Pancreas (tissue), 10 donors: ENCODE results near the gene CREBBP. TPM values are rescaled to one million over a fixed set of nuclear protein-coding genes. Genes with fewer than 3 reads are reported as not detected.

Experiments
- ATAC-seq, 4 donors: fragments of 200-7000 bp; cut with Tn5 transposase; one replicate each; pipeline versions ENCODE4 v1.8.0 to v1.9.1; 2020; ENCODE audit warnings: mild to moderate bottlenecking in 4 of 4, moderate library complexity in 4 of 4
- DNase-seq, 6 donors: peaks; one replicate each; pipeline ENCODE4 v3.0.0-alpha.2; 2020
- FAIRE-seq: peaks from 2 replicates; lab custom pipeline; 2012; peaks lifted over from hg19 to GRCh38; lab: Jason Lieb, UNC
- H3K27ac ChIP-seq, 4 donors: fragments of 200-600 bp; sonication (generic); 1 replicate in 3 of 4; 2 replicates in 1 of 4; pipeline versions ENCODE4 v1.5.0 to v1.8.0; 2020
- H3K27me3 ChIP-seq, 4 donors: fragments of 200-600 bp; one replicate each; pipeline ENCODE4 v1.8.0; 2021
- H3K36me3 ChIP-seq, 3 donors: fragments of 200-600 bp; sonication (generic) in 1 of 3; one replicate each; pipeline versions ENCODE4 v1.5.0 to v1.8.0; 2020 to 2021
- H3K4me1 ChIP-seq, 3 donors: fragments of 200-600 bp; one replicate each; pipeline ENCODE4 v1.8.0; 2021
- H3K4me3 ChIP-seq, 4 donors: fragments of 200-600 bp; sonication (generic) in 2 of 4; one replicate each; pipeline versions ENCODE4 v1.5.0 to v1.8.0; 2020 to 2021
- H3K9me3 ChIP-seq, 4 donors: fragments of 200-600 bp; one replicate each; pipeline ENCODE4 v1.8.0; 2021
- CTCF ChIP-seq, 4 donors: fragments of 200-600 bp; sonication (generic) in 3 of 4; IDR thresholded peaks; one replicate each; pipeline versions ENCODE4 v1.5.0 to v1.8.0; 2021; ENCODE audit warnings: antibody characterized with exemption in 4 of 4
- WGBS, 2 donors: extraction: QIAGEN DNeasy Blood & Tissue Kit; methylation state at CpG; one replicate each; pipeline ENCODE4 v1.1.7; 2013; 5-methylcytosine and 5-hydroxymethylcytosine counted together
- intact Hi-C, 3 donors: fragments of 100-400 bp; cut with DNase I; formaldehyde crosslinking; loops; one replicate each; pipeline versions ENCODE4 v1.11.1 to v1.14.2; 2022
- polyA plus RNA-seq, 2 donors: library from polyadenylated mRNA; stranded (reverse); fragments of 200-250 nt; gene quantifications; one replicate each; pipeline ENCODE4 v1.2.3, GENCODE V29; 2013
- total RNA-seq, 6 donors: library from RNA; stranded (reverse); fragmentation: NEBNext Ultra II Directional in 4 of 6; extraction: Animal tissue kit (Norgen Biotek cat#: 25700) in 4 of 6; gene quantifications; one replicate each; pipeline versions ENCODE4 v1.2.1 to v1.2.4, GENCODE V29; 2021 to 2023
- donor health status: healthy with polysubstance abuse.
- donor health status: DM: no; HTN: no; CAD: no; lungs with moderate emphysema.
- donor health status: DM: no; HTN: no; CAD: no.
- donor health status: control.
- donor health status: control.
- donor health status: Bipolar disorder and iron deficiency.
- donor health status: DM: yes; HTN: yes; CAD: no.
- donor health status: DM: no; HTN: no; CAD: no.
- donor health status: DM: no; HTN: no; CAD: no.
- donor health status: DM: yes; HTN: yes; CAD: no.

The CREBBP gene
- total and polyA plus RNA-seq, 8 donors: 14.4 to 49.4 (median 30.2) TPM

GRCh38 chr16:3832668-3833067, 47.8 kb downstream of the CREBBP start:
- no peak for TF ChIP-seq CTCF (IDR thresholded peaks at IDR 0.05)
- no peaks in the 10 kb centered on the region for H3K36me3 ChIP-seq
- DNase-seq (no peak), ATAC-seq (no peak), FAIRE-seq (no peak)
- WGBS, 2 donors: 91% methylated on average over 4 of the region's 4 CpGs
- intact Hi-C loops: no loop called here
- H3K4me1 ChIP-seq: peaks cover 0 to 3% (median 0%) of the 10 kb centered on the region in 3 donors
- H3K4me3 ChIP-seq: no peak overlapping the region
- H3K27ac ChIP-seq: no peak overlapping the region
- no peaks in the 10 kb centered on the region for H3K27me3 ChIP-seq
- H3K9me3 ChIP-seq: no peaks in the 10 kb centered on the region

GRCh38 chr16:3830625-3831254, 49.8 kb downstream of the CREBBP start:
- DNase-seq: no peak
- Histone ChIP-seq H3K27ac (no peak overlapping the region), H3K36me3 (no peaks in the 10 kb centered on the region), H3K9me3 (no peaks in the 10 kb centered on the region), H3K4me1 (peaks cover 0 to 3% (median 0%) of the 10 kb centered on the region in 3 donors), H3K27me3 (no peaks in the 10 kb centered on the region), H3K4me3 (no peak overlapping the region)
- no peak for FAIRE-seq
- 93 to 95% methylated on average over 9 of the region's 9 CpGs for WGBS, 2 donors
- no peak for TF ChIP-seq CTCF (IDR thresholded peaks at IDR 0.05)
- no peak for ATAC-seq
- intact Hi-C loops: no loop called here

GRCh38 chr16:3829631-3830536, 50.6 kb downstream of the CREBBP start:
- Histone ChIP-seq H3K36me3 (no peaks in the 10 kb centered on the region), H3K4me3 (no peak overlapping the region), H3K9me3 (no peaks in the 10 kb centered on the region), H3K27ac (no peak overlapping the region), H3K27me3 (no peaks in the 10 kb centered on the region), H3K4me1 (peaks cover 3 to 8% (median 6%) of the 10 kb centered on the region in 3 donors)
- ATAC-seq (no peak), DNase-seq (no peak), FAIRE-seq (no peak)
- WGBS, 2 donors: 90% methylated on average over 6 of the region's 6 CpGs
- no peak for TF ChIP-seq CTCF (IDR thresholded peaks at IDR 0.05)
- intact Hi-C loops: no loop called here

- H3K4me1 ChIP-seq: peaks cover 4 to 30% (median 17%) of the 10 kb centered on the region in 3 donors
- H3K27me3 ChIP-seq: no peaks in the 10 kb centered on the region
- H3K27ac ChIP-seq: no peak overlapping the region
- ATAC-seq: no peak
- TF ChIP-seq CTCF (IDR thresholded peaks at IDR 0.05): no peak
- H3K9me3 ChIP-seq: no peaks in the 10 kb centered on the region
- H3K36me3 ChIP-seq: no peaks in the 10 kb centered on the region
- intact Hi-C loops: no loop called here
- no peak overlapping the region for H3K4me3 ChIP-seq
- WGBS, 2 donors: 89 to 93% methylated on average over 4 of the region's 4 CpGs
- DNase-seq: no peak
- FAIRE-seq: no peak
These were observed 54.6 kb downstream of the CREBBP start for GRCh38 chr16:3825940-3826339.
